NCI-H1417 (cell line): ENCODE data around the gene FMN1.
A peak's percentile ranks its signal among the peaks of the same experiment; 100 is the strongest.

Experiments used
- DNase-seq, 3 experiments: peaks; one replicate each; lab custom pipeline; 2025; lab: John Stamatoyannopoulos, UW

FMN1 gene

GRCh38 chr15:33201491-33202231 is 7.1 kb upstream of the FMN1 start:
- DNase-seq: peak; percentile 45 to 97 (median 86)

GRCh38 chr15:33200903-33201302 is 6.4 kb upstream of the FMN1 start:
- DNase-seq: peak in 2 of 3 experiments; percentile 64 to 82

DNA sequence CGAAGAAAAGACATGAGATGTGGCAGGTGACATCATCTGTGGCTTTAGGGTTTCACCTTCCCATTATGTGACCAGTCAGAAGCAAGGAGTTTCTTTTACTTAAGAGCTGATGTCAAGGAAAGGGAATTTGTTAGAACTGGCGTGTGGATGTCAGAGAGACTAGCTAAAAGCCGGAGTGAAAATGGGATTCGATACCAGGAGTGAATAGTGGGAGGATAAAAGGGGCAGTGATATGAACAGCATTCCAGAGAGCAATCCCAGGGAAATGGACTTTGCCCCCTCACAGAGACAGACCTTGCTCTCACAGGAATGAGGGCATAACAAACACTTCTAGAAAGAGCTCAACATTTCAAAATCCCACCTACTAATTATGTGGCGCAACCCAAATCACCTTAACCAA is 5.9 kb upstream of the FMN1 start:
- DNase-seq: peak in 2 of 3 experiments; percentile 34 to 43

GRCh38 chr15:33198541-33198940 is 4.0 kb upstream of the FMN1 start:
- DNase-seq: no peak

DNA sequence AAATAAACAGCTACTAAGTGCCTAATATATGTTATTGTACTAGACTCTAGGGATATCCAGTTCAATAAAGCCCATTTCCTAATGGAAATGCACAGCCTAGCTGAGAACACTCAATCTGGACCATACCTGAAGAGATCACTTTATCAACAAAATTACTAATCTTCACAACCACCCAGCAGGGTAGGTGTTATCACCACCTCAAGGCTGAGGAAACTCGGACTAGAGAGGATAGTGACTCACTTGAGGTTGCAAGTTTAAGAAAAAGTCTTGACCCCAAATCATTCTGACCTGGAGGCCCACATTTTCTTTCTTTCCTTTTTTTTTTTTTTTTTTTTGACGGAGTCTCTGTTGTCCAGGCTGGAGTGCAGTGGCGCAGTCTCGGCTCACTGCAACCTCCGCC is 3.1 kb upstream of the FMN1 start:
- no peak for DNase-seq

- no peak for DNase-seq
These were observed 277 bp downstream of the FMN1 start for GRCh38 chr15:33194237-33194636.

DNA sequence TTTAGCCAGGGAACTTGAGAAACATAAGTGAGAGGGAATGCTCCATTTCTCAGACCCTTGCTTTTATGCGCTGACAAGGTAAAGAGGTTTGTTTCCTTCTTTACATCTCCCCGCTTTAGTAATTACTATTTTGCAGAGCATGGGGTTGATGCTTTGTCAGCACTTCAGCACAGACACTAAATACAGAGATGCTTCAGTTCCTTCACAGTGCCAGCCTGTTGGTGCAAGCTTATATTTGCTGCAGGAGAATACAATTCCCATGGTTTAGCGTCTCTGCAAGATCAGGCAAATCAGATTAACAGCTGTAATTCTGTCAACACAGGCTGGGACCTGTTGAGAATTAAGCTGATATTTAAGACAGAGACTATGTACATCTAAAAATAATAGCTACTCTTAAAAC is 2.9 kb downstream of the FMN1 start:
- DNase-seq: peak in 2 of 3 experiments; percentile 32 to 38

DNA sequence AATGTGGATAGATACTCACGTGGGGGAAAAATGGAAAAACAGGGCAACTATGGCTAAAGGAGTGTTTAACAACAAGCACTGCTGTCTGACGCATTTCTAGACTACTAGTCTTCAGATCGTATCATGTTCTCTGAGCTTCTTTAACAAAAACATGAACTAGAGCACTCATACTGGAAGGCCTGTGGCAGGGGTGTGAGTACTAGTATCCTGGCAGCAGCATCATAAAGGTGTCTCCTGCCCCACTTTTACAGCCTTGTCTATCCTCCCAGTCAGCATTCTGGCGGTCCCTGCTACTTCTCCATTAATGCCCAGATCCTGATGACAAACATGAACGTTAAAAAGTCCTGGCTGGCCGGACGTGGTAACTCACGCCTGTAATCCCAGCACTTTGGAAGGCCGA is 4.0 kb downstream of the FMN1 start:
- no peak for DNase-seq

GRCh38 chr15:33188641-33189257 is 5.8 kb downstream of the FMN1 start:
- no peak for DNase-seq

GRCh38 chr15:33188159-33188558 is 6.4 kb downstream of the FMN1 start:
- DNase-seq: no peak

GRCh38 chr15:33183334-33183733 is 11.2 kb downstream of the FMN1 start:
- no peak for DNase-seq

DNA sequence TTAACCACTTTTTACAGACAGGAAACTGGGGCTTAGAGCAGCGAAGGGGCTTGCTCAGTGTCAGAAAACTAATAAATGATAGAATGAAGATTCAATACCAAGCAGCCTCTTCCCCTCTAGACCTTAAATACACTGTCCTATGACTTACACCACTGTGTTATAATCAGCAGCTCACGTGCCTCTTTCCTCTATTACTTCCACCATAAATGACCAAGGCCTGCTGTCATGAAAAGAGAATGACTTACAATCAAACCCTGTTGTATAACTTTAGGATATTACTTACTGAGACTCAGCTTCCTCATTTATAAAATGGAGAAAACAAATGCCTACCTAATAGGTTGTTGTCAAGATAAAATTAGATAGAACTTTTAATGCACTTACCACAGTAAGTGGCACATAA is 11.6 kb downstream of the FMN1 start:
- no peak for DNase-seq

DNA sequence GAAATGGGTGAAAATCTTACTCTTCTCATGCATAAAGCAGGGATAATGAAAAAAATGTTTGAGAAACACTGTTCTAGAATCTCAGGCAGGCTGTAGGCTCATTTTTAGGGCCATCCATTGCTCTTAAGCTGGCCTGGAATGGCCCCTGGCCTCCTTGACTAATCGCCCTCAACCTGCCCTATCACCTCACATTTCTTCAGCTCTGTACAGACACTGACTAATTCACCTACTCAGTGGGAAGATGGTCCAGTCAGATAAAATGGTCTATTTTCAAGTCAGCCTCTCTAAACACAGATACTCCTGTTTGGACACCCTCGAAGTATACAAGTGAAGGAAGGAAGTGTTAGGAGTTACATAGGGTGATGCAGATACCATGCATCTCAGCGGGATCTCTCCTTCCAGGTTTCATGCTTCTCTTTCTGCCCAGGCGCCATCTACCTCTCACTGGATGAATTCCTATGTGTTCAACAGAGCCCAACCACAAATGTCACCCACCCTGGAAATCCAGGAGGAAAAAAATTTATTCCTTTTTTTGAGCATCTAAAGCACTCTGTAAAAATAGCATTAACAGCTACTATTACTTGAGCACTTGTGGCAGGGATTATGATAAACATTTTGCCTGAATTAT is 12.1 kb downstream of the FMN1 start:
- no peak for DNase-seq

- no peak for DNase-seq
These were observed 14.6 kb downstream of the FMN1 start for GRCh38 chr15:33179874-33180273.

- no peak for DNase-seq
These were observed 23.3 kb downstream of the FMN1 start for GRCh38 chr15:33171202-33171601.

- no peak for DNase-seq
These were observed 24.9 kb downstream of the FMN1 start for GRCh38 chr15:33169625-33170024.

DNA sequence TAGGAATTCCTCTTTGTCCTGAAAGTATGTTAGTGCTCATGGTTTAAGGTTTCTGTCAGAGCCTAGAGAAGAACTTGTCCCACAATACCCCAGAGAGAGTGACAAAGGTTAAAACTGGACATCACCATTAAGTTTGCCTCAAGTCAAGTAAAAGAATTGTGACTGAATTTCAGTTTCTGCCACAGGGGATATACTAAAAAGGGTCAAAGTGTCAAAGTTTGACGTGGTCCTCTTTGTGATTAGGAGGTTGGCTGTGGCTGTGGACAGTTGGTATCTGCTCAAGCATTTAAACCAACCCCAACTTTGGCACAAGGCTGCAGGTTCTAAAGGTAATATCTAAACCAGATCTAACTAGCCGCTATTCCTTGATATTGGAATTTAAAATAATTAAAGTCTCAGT is 26.1 kb downstream of the FMN1 start:
- no peak for DNase-seq

DNA sequence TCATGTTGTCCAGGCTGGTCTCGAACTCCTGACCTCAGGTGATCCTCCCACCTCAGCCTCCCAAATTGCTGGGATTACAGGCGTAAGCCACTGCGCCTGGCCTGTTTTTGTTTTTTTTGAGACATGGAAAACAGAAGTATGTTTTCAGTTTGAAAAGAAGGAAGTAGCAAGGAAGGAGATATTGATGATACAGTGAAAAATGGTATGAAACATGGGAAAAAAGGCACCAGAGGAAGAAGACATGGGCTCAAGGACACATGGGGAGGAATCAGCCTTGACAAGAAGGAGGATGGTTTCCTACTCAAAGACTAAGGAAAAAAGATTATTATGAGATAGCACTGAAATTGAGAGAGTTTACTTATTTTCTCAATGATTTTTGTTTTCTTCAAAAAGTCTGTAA is 30.7 kb downstream of the FMN1 start:
- no peak for DNase-seq

DNA sequence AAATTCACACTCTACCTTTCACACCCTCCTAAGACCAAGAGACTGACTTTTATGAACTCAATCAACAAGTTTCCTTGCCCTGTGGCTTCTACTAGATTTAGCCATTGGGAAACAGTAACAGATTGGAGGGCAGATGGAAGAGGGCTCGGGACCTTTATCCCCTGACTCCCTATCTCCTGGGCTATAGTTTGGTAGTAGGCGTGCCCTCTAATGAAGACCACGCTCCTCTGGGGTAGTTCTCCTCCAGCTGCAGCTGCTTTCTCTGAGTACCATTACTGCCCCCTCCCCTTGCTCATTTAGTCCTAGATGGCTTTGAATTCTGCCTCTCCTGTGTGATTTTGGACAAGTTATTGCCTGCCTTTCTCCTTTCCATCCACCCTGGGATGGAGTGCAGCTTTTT is 33.3 kb downstream of the FMN1 start:
- no peak for DNase-seq

DNA sequence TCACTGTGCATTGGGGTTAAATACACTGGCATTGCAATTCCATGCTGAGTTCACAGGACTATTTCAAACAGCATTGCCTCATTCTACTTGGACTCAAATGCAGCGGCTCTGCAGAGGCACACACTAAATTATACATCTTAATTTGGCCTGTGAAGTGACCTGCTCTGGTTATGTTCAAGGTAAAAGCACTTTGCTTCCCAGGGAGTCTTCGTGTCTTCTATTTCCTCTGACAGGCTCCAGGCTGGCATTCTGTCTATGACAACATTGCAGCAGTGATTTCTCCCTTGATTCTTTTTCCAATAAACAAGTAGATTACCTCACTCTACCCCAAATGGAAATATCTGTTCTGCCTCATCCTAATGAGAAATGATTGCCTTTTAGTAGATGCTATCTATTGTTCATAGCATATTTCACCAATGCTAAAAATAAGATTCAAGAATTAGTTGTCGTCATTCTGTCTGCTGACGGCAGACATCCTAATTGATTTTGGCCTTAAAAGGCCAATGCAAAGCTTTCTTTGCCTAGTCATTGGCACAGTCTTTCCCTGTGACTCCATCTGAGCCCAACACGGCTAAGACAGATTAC is 33.8 kb downstream of the FMN1 start:
- peak in 1 of 3 experiments; percentile 26 for DNase-seq

- DNase-seq: no peak
These were observed 34.6 kb downstream of the FMN1 start for GRCh38 chr15:33159726-33160453.

DNA sequence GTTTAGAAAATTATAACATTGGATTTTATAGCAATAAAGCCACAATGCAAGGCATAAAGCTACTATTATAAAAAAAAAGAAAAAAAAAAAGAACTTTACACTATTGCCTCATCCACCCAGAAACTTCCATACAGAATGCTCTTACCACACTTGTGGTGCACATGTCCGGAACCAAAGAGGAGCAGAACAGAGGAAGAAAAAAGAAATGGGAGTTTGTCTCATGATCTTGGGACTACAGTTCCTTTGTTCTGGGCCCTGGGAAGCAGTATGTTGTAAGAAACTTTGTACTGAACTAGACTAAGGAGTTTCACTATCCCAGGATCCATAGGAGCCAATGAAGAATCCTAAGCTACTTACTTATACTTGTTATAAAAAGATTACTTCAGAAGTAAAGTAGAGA is 36.1 kb downstream of the FMN1 start:
- DNase-seq: no peak
